ENCODE measurements around the gene LY86.

The LY86 gene

GRCh38 chr6:6622501-6622900, 34.0 kb downstream of the LY86 start:
- DNase-seq (ENCODE audit: low read depth), result no peak
- TF ChIP-seq CTCF (IDR thresholded peaks at IDR 0.05; ENCODE audit: low read depth, low read length, missing control alignments), result no peak
- H3K4me3 ChIP-seq (ENCODE audit: low read depth, low read length), result no peak overlapping the region

GRCh38 chr6:6623553-6623952, 35.0 kb downstream of the LY86 start:
- no peak for DNase-seq (ENCODE audit: low read depth)
- H3K4me3 ChIP-seq (ENCODE audit: low read depth, low read length), result no peak overlapping the region
- no peak for TF ChIP-seq CTCF (IDR thresholded peaks at IDR 0.05; ENCODE audit: low read depth, low read length, missing control alignments)

GRCh38 chr6:6624269-6624990, 35.9 kb downstream of the LY86 start:
- DNase-seq (ENCODE audit: low read depth), result no peak
- TF ChIP-seq CTCF (IDR thresholded peaks at IDR 0.05; ENCODE audit: low read depth, low read length, missing control alignments), result no peak
- no peak overlapping the region for H3K4me3 ChIP-seq (ENCODE audit: low read depth, low read length)

GRCh38 chr6:6626187-6626586, 37.7 kb downstream of the LY86 start:
- TF ChIP-seq CTCF (IDR thresholded peaks at IDR 0.05; ENCODE audit: low read depth, low read length, missing control alignments), result no peak
- no peak for DNase-seq (ENCODE audit: low read depth)
- H3K4me3 ChIP-seq (ENCODE audit: low read depth, low read length), result no peak overlapping the region

- TF ChIP-seq CTCF (IDR thresholded peaks at IDR 0.05; ENCODE audit: low read depth, low read length, missing control alignments), result no peak
- H3K4me3 ChIP-seq (ENCODE audit: low read depth, low read length), result no peak overlapping the region
- no peak for DNase-seq (ENCODE audit: low read depth)
Observed at GRCh38 chr6:6629402-6629801, 40.9 kb downstream of the LY86 start.

GRCh38 chr6:6631053-6631452, 42.5 kb downstream of the LY86 start:
- no peak for DNase-seq (ENCODE audit: low read depth)
- no peak for TF ChIP-seq CTCF (IDR thresholded peaks at IDR 0.05; ENCODE audit: low read depth, low read length, missing control alignments)
- H3K4me3 ChIP-seq (ENCODE audit: low read depth, low read length), result no peak overlapping the region
